Activated CD4-positive, alpha-beta T cell treated with anti-CD3 and anti-CD28 coated beads for 36 hours (primary cell): ENCODE data around the gene PADI1. TPM values are rescaled to one million over a fixed set of nuclear protein-coding genes. Genes with fewer than 3 reads are reported as not detected.

Experiments used
- ATAC-seq: fragments of 200-7000 bp; cut with Tn5 transposase; one replicate; pipeline ENCODE4 v1.10.0; 2021; ENCODE audit warnings: mild to moderate bottlenecking, moderate library complexity
- CTCF ChIA-PET: fragments of 350-600 bp; sonication (Branson Sonifier 250); formaldehyde crosslinking; loops from one replicate; lab custom pipeline; 2021; ENCODE audit warnings: antibody characterized with exemption; lab: Charles Lee
- POLR2A ChIA-PET: fragments of 350-600 bp; sonication (Branson Sonifier 250); formaldehyde crosslinking; loops from one replicate; lab custom pipeline; 2021; ENCODE audit warnings: antibody characterized with exemption, inconsistent platforms; lab: Charles Lee
- DNase-seq: peaks from one replicate; pipeline ENCODE4 v3.0.0-alpha.2; 2020
- H3K27ac Mint-ChIP-seq: one replicate; pipeline ENCODE4 v1.8.0; 2021; ENCODE audit warnings: mixed read lengths
- H3K27me3 Mint-ChIP-seq: one replicate; pipeline ENCODE4 v1.8.0; 2021; ENCODE audit warnings: mixed read lengths
- H3K36me3 Mint-ChIP-seq: one replicate; pipeline ENCODE4 v1.8.0; 2021; ENCODE audit warnings: low read depth, mixed read lengths
- H3K4me1 Mint-ChIP-seq: one replicate; pipeline ENCODE4 v1.8.0; 2021; ENCODE audit warnings: mixed read lengths
- H3K4me3 Mint-ChIP-seq: one replicate; pipeline ENCODE4 v1.8.0; 2021; ENCODE audit warnings: mild to moderate bottlenecking, moderate library complexity, mixed read lengths
- H3K9me3 Mint-ChIP-seq: one replicate; pipeline ENCODE4 v1.8.0; 2021; ENCODE audit warnings: low read depth, mixed read lengths
- intact Hi-C, 2 experiments: fragments of 100-400 bp; cut with DNase I in 1 of 2; cut with micrococcal nuclease in 1 of 2; formaldehyde crosslinking; loops; one replicate each; pipeline versions ENCODE4 v1.14.2 to v1.15.1; 2022 to 2024; cut with DNase I, micrococcal nuclease
- total RNA-seq, 2 experiments: library from RNA; stranded (reverse); gene quantifications; one replicate each; pipeline ENCODE4 v1.2.3, GENCODE V29; 2021

The PADI1 gene
- total RNA-seq, 2 experiments from 2014 or later: not detected

DNA sequence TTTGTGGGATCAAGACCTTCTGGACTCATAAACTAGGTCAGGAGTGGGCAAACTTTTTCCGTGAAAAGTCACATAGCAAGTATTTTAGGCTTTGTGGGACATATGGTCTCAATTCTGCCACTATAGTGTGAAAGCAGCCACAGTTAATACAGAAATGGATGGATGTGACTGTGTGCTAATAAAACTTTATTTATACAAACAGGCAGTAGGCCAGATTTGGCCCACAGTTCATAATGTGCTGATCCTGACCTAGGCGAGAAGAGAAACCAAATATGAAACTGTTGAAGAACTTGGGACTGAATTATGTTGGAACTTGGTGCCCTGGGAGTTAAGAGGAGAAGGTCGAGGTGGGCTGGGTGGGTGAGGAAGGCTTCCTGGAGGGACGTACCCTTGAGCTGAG lies 61.0 kb downstream of the PADI1 start:
- Mint-ChIP-seq H3K4me1 (no peaks in the 10 kb centered on the region), H3K9me3 (no peaks in the 10 kb centered on the region), H3K27ac (no peak overlapping the region), H3K27me3 (no peaks in the 10 kb centered on the region), H3K36me3 (no peaks in the 10 kb centered on the region), H3K4me3 (no peak overlapping the region)
- ATAC-seq: no peak
- POLR2A ChIA-PET: no interaction called here
- DNase-seq: no peak
- CTCF ChIA-PET: interaction anchor here (0.5 kb wide), 1 partner anchor 46 kb away, joined by 3 read pairs; no protein-coding TSS in a partner anchor
- intact Hi-C loops: no loop called here

DNA sequence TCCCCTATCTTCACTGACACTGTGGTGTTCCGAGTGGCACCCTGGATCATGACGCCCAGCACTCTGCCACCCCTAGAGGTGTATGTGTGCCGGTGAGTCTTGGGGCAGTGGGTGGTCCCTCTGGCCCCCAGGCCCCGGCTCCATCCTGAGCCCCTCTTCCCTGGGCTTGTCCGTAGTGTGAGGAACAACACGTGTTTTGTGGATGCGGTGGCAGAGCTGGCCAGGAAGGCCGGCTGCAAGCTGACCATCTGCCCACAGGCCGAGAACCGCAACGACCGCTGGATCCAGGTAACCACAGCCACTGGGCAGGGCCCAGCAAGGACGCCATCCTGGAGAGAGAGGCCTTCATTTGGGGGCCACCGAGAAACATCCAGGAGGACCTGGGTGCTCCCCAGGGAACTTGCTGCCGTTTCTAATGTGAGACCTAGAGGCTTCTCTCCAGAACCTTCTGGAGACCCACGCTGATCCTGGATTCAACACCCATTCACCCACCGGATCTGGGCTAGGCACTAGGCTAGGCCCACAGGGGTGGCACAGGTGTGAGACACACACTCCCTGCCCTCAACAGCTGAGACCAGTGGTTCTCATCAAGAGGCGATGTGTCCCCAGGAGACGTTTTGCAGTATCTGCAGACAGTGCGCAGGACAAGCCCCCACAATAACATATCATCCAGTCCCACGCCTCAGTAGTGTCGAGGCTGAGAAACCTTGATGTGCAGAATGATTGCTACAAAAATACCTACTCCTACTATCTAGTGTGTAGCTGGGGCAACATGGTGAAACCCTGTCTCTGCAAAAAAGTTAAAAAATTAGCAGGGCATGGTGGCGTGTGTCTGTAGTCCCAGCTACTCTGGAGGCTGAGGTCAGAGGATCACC lies 66.2 kb downstream of the PADI1 start:
- Mint-ChIP-seq H3K36me3 (no peaks in the 10 kb centered on the region), H3K4me1 (no peaks in the 10 kb centered on the region), H3K9me3 (no peaks in the 10 kb centered on the region), H3K27ac (no peak overlapping the region), H3K27me3 (peaks cover 7% of the 10 kb centered on the region), H3K4me3 (no peak overlapping the region)
- DNase-seq (no peak), ATAC-seq (no peak)
- intact Hi-C loops: no loop called here
- CTCF ChIA-PET: interaction anchor here (0.6 to 1.5 kb wide), 2 partner anchors 23 to 34 kb away, joined by 3 to 4 read pairs; no protein-coding TSS in a partner anchor
- POLR2A ChIA-PET: no interaction called here

DNA sequence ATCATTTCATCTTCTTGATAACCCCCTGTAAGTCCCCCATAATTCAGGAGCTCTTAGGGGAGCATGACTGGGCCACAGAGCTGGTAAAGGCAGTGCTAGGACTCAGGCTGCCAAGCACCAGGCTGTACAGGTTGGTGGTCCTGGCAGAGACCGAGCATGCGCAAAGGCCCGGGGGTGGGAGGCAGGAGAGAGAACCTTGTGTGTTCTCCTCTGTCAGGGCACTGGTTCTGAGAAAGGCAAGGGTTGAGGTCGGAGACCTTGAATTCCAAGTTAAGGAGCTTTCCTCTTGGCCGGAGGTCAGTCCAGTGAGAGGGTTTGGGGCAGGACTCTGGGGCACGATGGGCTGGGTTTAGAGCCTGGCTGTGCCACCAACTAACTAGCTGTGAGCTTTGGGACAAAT lies 67.1 kb downstream of the PADI1 start:
- Mint-ChIP-seq H3K36me3 (no peaks in the 10 kb centered on the region), H3K4me1 (no peaks in the 10 kb centered on the region), H3K27me3 (peaks cover 7% of the 10 kb centered on the region), H3K27ac (no peak overlapping the region), H3K9me3 (no peaks in the 10 kb centered on the region), H3K4me3 (no peak overlapping the region)
- intact Hi-C loops: no loop called here
- ChIA-PET POLR2A (no interaction called here), CTCF (interaction anchor here (1.5 kb wide), 1 partner anchor 35 kb away, joined by 3 read pairs; no protein-coding TSS in a partner anchor)
- ATAC-seq: no peak
- DNase-seq: no peak

DNA sequence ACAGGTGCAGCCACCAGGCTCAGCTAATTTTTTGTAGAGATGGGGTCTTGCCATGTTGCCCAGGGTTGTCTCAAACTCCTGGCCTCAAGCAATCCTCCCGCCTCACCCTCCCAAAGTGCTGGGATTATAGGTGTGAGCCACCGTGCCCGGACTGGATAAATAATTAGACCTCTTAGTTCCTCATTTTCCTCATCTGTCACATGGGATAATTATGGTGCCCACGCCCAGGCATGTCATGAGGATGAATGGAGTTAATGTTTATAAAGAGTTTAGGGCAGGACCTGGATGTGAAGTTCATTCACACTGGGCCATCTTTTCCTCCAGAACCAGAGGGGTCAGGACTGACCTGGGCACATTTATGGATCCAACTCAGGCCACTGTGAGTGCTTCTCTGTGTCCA lies 67.7 kb downstream of the PADI1 start:
- Mint-ChIP-seq H3K36me3 (no peaks in the 10 kb centered on the region), H3K4me1 (no peaks in the 10 kb centered on the region), H3K27ac (no peak overlapping the region), H3K9me3 (no peaks in the 10 kb centered on the region), H3K4me3 (no peak overlapping the region), H3K27me3 (peaks cover 7% of the 10 kb centered on the region)
- ATAC-seq: no peak
- POLR2A ChIA-PET: no interaction called here
- DNase-seq: no peak
- intact Hi-C loops: no loop called here
- CTCF ChIA-PET: interaction anchor here (1.5 kb wide), 1 partner anchor 36 kb away, joined by 3 read pairs; no protein-coding TSS in a partner anchor

DNA sequence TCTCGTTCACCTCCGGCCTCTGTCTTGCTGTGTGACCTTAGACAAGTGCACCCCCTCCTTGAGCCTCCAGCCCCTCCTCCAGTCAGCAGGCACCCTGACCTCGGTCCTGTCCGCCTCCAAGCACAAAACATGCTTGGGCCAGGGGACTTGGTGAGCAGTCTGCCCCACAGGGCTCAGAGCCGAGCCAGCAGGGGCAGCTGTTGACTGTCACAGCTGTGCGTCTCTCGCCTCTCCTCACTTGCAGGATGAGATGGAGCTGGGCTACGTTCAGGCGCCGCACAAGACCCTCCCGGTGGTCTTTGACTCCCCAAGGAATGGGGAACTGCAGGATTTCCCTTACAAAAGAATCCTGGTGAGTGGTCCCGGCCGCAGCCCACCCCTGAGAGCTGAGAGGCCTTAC lies 68.2 kb downstream of the PADI1 start:
- no peaks in the 10 kb centered on the region for H3K4me1 Mint-ChIP-seq
- H3K27ac Mint-ChIP-seq: no peak overlapping the region
- H3K9me3 Mint-ChIP-seq: no peaks in the 10 kb centered on the region
- POLR2A ChIA-PET: no interaction called here
- DNase-seq (no peak), ATAC-seq (no peak)
- H3K27me3 Mint-ChIP-seq: peaks cover 7% of the 10 kb centered on the region
- intact Hi-C loops: no loop called here
- H3K4me3 Mint-ChIP-seq: no peak overlapping the region
- H3K36me3 Mint-ChIP-seq: no peaks in the 10 kb centered on the region
- CTCF ChIA-PET: interaction anchor here (0.8 to 1.4 kb wide), 3 partner anchors 14 to 46 kb away, joined by 3 to 4 read pairs (median 4); no protein-coding TSS in a partner anchor

DNA sequence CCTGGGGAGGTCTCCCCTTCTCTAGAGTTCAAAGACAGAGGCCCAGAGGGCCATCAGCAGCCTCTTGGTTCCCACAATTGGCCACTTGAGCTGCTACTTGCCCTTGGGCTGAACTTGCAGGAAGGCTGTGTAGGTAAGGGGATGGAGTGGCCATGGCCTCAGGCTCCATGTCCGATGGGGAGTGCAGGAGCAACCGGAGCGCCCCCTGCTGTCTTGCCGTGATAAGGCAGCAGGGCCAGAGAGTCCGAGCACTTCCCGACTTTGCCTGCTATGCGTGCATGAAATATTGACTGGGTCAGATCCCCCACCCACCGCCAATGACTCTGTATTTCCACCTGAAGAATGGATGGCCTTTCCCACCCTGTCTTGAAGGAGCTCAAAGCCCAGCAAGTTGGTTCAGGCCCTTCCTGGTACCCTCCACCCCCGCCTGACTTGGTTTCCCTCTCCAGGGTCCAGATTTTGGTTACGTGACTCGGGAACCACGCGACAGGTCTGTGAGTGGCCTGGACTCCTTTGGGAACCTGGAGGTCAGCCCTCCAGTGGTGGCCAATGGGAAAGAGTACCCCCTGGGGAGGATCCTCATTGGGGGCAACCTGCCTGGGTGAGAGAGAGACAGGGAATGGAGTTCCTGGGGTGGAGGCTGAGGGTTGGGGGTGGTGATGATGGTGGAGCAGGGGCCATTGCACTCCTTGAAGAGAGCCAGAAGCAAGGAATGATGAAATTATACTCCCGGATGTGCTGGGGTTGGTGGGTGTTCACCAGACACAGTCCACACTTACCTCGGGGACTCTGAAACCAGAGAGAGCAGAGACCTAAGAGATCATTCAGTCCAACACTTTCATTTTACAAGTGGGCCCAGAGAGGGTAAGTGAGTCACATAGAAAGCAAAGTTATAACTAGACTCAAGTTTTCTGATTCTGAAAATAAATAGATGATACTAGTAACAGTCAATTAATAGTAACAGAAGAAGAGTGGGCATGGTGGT lies 69.5 kb downstream of the PADI1 start:
- Mint-ChIP-seq H3K36me3 (no peaks in the 10 kb centered on the region), H3K27ac (no peak overlapping the region), H3K4me3 (no peak overlapping the region), H3K4me1 (no peaks in the 10 kb centered on the region), H3K27me3 (peaks cover 7% of the 10 kb centered on the region), H3K9me3 (no peaks in the 10 kb centered on the region)
- POLR2A ChIA-PET: no interaction called here
- CTCF ChIA-PET: interaction anchor here (0.7 to 1.4 kb wide), 5 partner anchors 13 to 149 kb away, joined by 3 to 4 read pairs (median 4); no protein-coding TSS in a partner anchor
- peak; percentile 67 for DNase-seq
- peak; percentile 47 for ATAC-seq
- intact Hi-C loops: loop anchor here in 1 of 2 experiments (1.0 kb wide), 1 partner anchor 149 kb away; no protein-coding TSS in a partner anchor

DNA sequence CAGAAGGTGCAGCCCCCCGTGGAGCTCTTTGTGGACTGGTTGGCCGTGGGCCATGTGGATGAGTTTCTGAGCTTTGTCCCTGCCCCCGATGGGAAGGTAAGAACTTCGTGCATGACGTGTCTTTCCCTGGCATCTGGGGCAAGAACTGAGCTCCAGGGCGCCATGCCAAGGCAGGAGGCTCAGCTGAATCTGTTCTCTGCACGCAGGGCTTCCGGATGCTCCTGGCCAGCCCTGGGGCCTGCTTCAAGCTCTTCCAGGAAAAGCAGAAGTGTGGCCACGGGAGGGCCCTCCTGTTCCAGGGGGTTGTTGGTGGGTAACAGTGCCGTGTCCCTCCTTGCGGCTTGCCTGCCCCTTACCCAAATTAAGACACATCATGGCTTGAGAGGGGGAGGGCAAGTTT lies 71.6 kb downstream of the PADI1 start:
- ATAC-seq: no peak
- Mint-ChIP-seq H3K27ac (no peak overlapping the region), H3K27me3 (peaks cover 10% of the 10 kb centered on the region), H3K9me3 (no peaks in the 10 kb centered on the region), H3K4me3 (no peak overlapping the region), H3K4me1 (no peaks in the 10 kb centered on the region), H3K36me3 (no peaks in the 10 kb centered on the region)
- POLR2A ChIA-PET: no interaction called here
- CTCF ChIA-PET: interaction anchor here (0.7 kb wide), 2 partner anchors 57 to 144 kb away, joined by 3 read pairs; no protein-coding TSS in a partner anchor
- intact Hi-C loops: no loop called here
- no peak for DNase-seq

DNA sequence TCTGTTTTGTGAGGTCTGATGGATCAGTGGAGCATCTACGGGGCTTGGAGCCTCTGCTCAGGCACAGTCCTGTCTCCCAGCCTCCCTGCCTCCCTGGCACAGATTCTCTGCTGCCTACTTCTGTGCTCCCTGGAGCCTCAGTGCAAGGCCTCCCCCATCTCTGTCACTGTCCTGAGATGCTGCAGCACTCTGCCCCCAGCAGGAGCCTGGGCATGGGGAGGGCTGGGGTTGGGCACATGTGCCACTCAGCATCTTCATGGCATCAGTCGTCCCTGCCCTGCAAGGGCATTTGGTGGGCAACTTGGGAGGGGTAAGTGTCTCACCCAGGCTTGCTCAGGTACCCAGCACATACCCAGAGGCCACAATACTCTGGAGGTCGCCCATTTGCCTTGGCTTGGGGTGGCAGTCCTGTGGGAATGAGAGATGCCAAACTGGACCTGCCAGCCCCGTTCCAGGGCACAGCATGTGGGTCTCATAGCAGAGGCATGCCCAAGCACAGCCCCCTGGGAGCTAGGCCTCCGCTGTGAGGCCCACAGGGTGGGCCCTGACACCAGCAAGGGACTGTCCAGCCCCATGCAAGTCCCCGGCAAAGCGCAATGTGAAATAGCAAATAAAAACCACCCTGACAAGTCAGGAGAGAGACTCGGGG lies 72.7 kb downstream of the PADI1 start:
- POLR2A ChIA-PET: no interaction called here
- intact Hi-C loops: no loop called here
- CTCF ChIA-PET: no interaction called here
- Mint-ChIP-seq H3K9me3 (no peaks in the 10 kb centered on the region), H3K36me3 (no peaks in the 10 kb centered on the region), H3K4me1 (no peaks in the 10 kb centered on the region), H3K4me3 (no peak overlapping the region), H3K27ac (no peak overlapping the region), H3K27me3 (peaks cover 16% of the 10 kb centered on the region)
- DNase-seq (no peak), ATAC-seq (no peak)

DNA sequence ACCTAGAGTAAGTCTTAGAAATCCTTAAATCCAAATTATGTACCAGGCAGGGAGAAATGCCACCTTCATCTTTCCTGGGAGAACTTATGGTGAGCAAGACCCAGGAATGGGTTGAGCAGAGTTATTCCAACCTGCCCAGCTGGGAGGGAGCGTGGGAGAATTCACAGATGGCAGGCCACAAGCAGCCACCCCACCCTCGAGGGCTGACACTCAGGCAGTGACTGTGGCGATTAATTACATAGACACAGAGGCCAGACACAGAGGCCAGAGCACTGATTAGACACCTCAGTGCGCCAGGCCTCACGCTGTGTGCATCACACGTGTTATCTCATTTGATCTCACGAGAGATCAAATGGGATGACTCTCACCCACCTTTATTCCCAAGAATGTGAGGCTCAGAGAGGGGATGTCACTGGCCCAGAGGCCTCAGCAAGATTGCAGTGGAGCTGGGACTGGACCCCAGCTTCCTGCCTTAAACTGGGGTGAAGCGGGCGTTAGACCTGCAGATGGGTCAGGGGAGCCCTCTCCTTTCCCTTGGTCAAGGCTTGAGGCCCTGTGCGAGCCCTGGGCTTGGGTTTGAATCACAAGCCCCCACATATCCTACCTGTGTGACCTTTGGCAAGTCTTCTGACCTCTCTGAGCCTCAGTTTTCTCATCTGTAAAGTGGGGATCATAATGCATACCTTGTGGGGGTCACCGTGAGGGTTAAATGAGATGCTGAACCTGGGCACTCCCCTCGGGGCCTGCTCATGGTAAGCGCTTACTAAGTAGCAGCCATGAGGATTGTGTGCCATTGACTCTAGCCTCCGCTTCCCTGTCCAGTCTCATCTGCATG lies 74.3 kb downstream of the PADI1 start:
- Mint-ChIP-seq H3K4me1 (no peaks in the 10 kb centered on the region), H3K9me3 (no peaks in the 10 kb centered on the region), H3K4me3 (no peak overlapping the region), H3K27me3 (peaks cover 17% of the 10 kb centered on the region), H3K36me3 (no peaks in the 10 kb centered on the region), H3K27ac (no peak overlapping the region)
- intact Hi-C loops: no loop called here
- CTCF ChIA-PET: no interaction called here
- POLR2A ChIA-PET: no interaction called here
- ATAC-seq (no peak), DNase-seq (no peak)

DNA sequence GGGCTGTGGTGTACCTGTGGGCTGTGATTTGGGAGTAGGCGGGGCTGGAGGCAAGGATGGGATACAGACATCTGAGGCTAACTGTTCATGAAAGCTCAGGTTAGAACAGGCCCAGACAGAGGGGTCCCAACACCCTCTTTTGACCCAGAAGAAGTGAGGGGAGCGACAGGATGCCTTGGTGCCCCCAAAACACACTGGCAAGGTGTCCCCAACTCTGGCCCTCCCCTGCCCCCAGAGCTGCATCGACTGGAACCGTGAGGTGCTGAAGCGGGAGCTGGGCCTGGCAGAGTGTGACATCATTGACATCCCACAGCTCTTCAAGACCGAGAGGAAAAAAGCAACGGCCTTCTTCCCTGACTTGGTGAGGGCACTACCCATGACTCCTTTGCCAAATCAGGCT lies 75.5 kb downstream of the PADI1 start:
- H3K9me3 Mint-ChIP-seq: no peaks in the 10 kb centered on the region
- POLR2A ChIA-PET: no interaction called here
- no peak overlapping the region for H3K4me3 Mint-ChIP-seq

More for the DNA sequence above, 75.5 kb downstream of the PADI1 start:
- intact Hi-C loops: no loop called here
- CTCF ChIA-PET: no interaction called here
- Mint-ChIP-seq H3K27ac (no peak overlapping the region), H3K27me3 (peaks cover 15% of the 10 kb centered on the region), H3K4me1 (no peaks in the 10 kb centered on the region), H3K36me3 (no peaks in the 10 kb centered on the region)
- ATAC-seq (no peak), DNase-seq (no peak)
